Panc1 (cell line): ENCODE measurements around the gene IGF1R. TPM values are rescaled to one million over a fixed set of nuclear protein-coding genes. Genes with fewer than 3 reads are reported as not detected.

Experiments
- ATAC-seq: fragments of 200-7000 bp; cut with Tn5 transposase; 2 replicates; pipeline ENCODE4 v1.9.1; 2020; ENCODE audit warnings: mild to moderate bottlenecking, moderate library complexity
- BruUV-seq: library from RNA; stranded (reverse); fragments of 400-500 nt; replicated peaks from 2 replicates; lab custom pipeline; 2021; lab: Mats Ljungman, UMichigan
- CTCF ChIA-PET: fragments of 300-600 bp; sonication (Branson Sonifier 250); formaldehyde crosslinking; loops from one replicate; lab custom pipeline; 2022; ENCODE audit warnings: antibody characterized with exemption; lab: Charles Lee
- POLR2A ChIA-PET: fragments of 300-600 bp; sonication (Branson Sonifier 250); formaldehyde crosslinking; loops from one replicate; lab custom pipeline; 2022; ENCODE audit warnings: antibody characterized with exemption; lab: Charles Lee
- DNase-seq: peaks from one replicate; pipeline ENCODE4 v3.0.0-alpha.2; 2010; ENCODE audit warnings: low read depth, low spot score
- H3K27ac ChIP-seq: 2 replicates; pipeline ENCODE4 v1.5.1; 2011; ENCODE audit warnings: mild to moderate bottlenecking, low read length, inconsistent platforms
- H3K27me3 ChIP-seq: fragments of 200-500 bp; sonication (Bioruptor generic); 2 replicates; pipeline ENCODE4 v1.6.0; 2014; ENCODE audit warnings: low read length, inconsistent platforms; ENCODE audit not compliant: control insufficient read depth, insufficient read depth
- H3K36me3 ChIP-seq: fragments of 200-500 bp; sonication (Bioruptor generic); 2 replicates; pipeline ENCODE4 v1.5.1; 2014; ENCODE audit warnings: inconsistent platforms, mild to moderate bottlenecking, low read length, moderate library complexity; ENCODE audit not compliant: control insufficient read depth, insufficient read depth
- H3K4me1 ChIP-seq: 2 replicates; pipeline ENCODE4 v1.5.1; 2011; ENCODE audit warnings: inconsistent platforms, mild to moderate bottlenecking, low read length, moderate library complexity; ENCODE audit not compliant: control insufficient read depth, insufficient read depth
- H3K4me3 ChIP-seq, 2 experiments: 2 replicates each; pipeline ENCODE4 v1.5.1; 2011 to 2012; ENCODE audit warnings: low read depth in 2 of 2, low read length in 2 of 2, mild to moderate bottlenecking in 2 of 2, inconsistent platforms in 1 of 2, moderate library complexity in 1 of 2
- H3K9me3 ChIP-seq: fragments of 200-500 bp; sonication (Bioruptor generic); 2 replicates; pipeline ENCODE4 v1.5.1; 2014; ENCODE audit warnings: low read depth, mild to moderate bottlenecking, inconsistent platforms, low read length, moderate library complexity; ENCODE audit not compliant: control insufficient read depth, insufficient read depth
- POLR2AphosphoS5 ChIP-seq: IDR thresholded peaks from 2 replicates; pipeline ENCODE4 v1.6.1; 2012; ENCODE audit warnings: mild to moderate bottlenecking, low read depth, low read length, moderate library complexity
- SIN3A ChIP-seq: IDR thresholded peaks from 2 replicates; pipeline ENCODE4 v1.6.1; 2012; ENCODE audit warnings: low read depth, mild to moderate bottlenecking, low read length, moderate library complexity, borderline replicate concordance; ENCODE audit not compliant: insufficient read depth
- TCF7L2 ChIP-seq: IDR thresholded peaks from 2 replicates; pipeline ENCODE4 v1.6.1; 2011; ENCODE audit warnings: mild to moderate bottlenecking, low read depth, low read length, inconsistent platforms
- in situ Hi-C: cut with HindIII; loops from 2 replicates; pipeline ENCODE4 v1.10.0; 2016; ENCODE audit warnings: low sequenced_read_pairs, low pct_unique_long_range_greater_than_20kb
- intact Hi-C: fragments of 100-400 bp; cut with micrococcal nuclease; formaldehyde crosslinking; loops from one replicate; pipeline ENCODE4 v1.10.0; 2022; ENCODE audit not compliant: unreplicated experiment
- total RNA-seq: library from RNA; stranded (reverse); gene quantifications from one replicate; pipeline ENCODE4 v1.2.1, GENCODE V29; 2021; ENCODE audit not compliant: unreplicated experiment
- TF ChIP-seq, protein P1 (sequence below), 2 experiments: IDR thresholded peaks; 2 replicates each; pipeline ENCODE4 v1.6.1; 2011 to 2012; ENCODE audit warnings: low read depth in 2 of 2, control low read depth in 1 of 2, low read length in 1 of 2, mild to moderate bottlenecking in 1 of 2, moderate library complexity in 1 of 2; ENCODE audit not compliant: insufficient read depth in 1 of 2
- TF ChIP-seq, protein P2 (sequence below): fragments of 450-650 bp; IDR thresholded peaks from 2 replicates; pipeline ENCODE4 v1.5.1; 2017; ENCODE audit warnings: mild to moderate bottlenecking

Gene IGF1R
- total RNA-seq, 1 experiment from 2014 or later = 77.1 TPM

DNA sequence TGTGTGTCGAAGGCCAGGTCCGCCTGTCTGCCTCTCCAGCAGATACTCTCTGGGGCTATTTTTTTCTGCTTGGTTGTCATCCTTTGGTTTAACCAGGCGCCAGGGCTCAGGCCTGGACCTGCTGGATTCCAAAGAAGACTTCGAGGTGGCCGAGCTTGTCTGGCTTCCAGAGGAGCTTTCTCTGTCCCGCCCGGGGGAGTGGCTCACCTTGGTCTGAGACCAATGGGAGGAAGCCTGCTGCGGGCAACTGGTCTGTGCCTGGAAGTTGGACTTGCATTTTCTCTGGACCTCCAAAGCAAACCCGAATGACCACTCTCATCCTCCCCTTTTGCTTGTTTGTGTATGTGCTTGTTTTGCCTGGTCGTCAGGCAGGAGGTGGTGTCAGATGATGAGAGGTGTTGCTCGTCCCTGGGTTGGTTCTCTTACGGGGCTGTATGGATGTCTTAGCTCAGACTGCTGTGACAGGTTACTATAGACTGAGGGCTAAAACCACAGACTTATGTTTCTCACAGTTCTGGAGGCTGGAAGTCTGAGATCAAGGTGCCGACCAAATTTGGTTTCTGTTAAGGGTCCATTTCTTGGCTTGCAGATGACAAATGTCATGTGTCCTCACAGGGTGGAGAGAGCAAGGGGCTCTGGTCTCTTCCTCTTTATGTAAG lies 19.3 kb downstream of the IGF1R start:
- POLR2A ChIA-PET = no interaction called here
- Histone ChIP-seq H3K36me3 (no peaks in the 10 kb centered on the region), H3K27ac (no peak overlapping the region; the same call in 1 of the 2 replicates)

DNA sequence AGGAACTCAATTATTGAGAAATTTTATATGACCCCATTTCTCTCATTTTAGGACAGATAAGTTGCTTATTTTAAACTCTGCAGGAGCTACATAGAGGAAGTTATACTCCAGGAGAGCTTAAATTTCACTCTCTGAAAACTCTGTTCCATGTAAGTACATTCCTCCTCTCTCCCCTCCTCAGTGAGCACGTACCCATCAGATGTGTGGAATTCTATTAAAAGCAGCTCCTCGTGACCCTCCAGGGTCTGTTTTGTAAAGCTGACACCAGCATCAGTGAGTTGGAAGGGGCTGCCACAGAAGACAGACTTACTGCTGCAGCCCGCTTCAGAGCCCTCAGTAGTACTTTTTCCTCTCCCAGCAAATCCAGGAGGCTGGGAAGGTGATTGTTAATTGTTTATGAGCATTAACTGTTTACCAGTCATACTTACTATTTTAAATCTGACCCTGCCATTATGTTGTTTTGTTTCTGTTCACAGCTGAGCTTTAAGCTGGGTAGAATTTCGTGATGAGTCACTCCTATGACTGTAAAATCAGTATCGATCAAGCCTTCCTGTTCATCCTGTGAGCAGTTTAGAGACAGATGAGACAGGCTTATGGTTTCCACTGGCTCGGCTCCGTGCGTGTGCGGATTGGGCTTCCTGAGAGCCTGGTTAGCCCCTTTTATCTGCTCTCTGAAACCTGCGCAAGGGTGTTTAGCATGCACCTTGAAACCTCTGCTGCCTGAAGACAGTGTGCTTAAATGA lies 20.4 kb downstream of the IGF1R start:
- POLR2A ChIA-PET = no interaction called here
- Histone ChIP-seq H3K27me3 (no peaks in the 10 kb centered on the region), H3K36me3 (no peaks in the 10 kb centered on the region), H3K9me3 (no peaks in the 10 kb centered on the region), H3K4me3 (0 out of 4 replicates have a peak overlapping the region, but pooled peaks of 1 of the 2 experiments have one; percentile 3), H3K4me1 (peaks cover 57% of the 10 kb centered on the region), H3K27ac (peak overlapping the region; percentile 10; the same call in 1 of the 2 replicates)
- in situ Hi-C loops (no loop called here), intact Hi-C loops (no loop called here)
- DNase-seq = no peak
- peak; percentile 42 for ATAC-seq
- CTCF ChIA-PET = no interaction called here
- no TSS peak for BruUV-seq
- no peak for TF ChIP-seq POLR2AphosphoS5
- no peak for TF ChIP-seq TCF7L2
- TF ChIP-seq, protein P1, sequence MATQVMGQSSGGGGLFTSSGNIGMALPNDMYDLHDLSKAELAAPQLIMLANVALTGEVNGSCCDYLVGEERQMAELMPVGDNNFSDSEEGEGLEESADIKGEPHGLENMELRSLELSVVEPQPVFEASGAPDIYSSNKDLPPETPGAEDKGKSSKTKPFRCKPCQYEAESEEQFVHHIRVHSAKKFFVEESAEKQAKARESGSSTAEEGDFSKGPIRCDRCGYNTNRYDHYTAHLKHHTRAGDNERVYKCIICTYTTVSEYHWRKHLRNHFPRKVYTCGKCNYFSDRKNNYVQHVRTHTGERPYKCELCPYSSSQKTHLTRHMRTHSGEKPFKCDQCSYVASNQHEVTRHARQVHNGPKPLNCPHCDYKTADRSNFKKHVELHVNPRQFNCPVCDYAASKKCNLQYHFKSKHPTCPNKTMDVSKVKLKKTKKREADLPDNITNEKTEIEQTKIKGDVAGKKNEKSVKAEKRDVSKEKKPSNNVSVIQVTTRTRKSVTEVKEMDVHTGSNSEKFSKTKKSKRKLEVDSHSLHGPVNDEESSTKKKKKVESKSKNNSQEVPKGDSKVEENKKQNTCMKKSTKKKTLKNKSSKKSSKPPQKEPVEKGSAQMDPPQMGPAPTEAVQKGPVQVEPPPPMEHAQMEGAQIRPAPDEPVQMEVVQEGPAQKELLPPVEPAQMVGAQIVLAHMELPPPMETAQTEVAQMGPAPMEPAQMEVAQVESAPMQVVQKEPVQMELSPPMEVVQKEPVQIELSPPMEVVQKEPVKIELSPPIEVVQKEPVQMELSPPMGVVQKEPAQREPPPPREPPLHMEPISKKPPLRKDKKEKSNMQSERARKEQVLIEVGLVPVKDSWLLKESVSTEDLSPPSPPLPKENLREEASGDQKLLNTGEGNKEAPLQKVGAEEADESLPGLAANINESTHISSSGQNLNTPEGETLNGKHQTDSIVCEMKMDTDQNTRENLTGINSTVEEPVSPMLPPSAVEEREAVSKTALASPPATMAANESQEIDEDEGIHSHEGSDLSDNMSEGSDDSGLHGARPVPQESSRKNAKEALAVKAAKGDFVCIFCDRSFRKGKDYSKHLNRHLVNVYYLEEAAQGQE (IDR thresholded peaks at IDR 0.05; ENCODE audit: insufficient read depth in 1 of 2, low read depth in 2 of 2, low read length in 1 of 2) = no peak
- no peak for TF ChIP-seq SIN3A
- TF ChIP-seq, protein P2, sequence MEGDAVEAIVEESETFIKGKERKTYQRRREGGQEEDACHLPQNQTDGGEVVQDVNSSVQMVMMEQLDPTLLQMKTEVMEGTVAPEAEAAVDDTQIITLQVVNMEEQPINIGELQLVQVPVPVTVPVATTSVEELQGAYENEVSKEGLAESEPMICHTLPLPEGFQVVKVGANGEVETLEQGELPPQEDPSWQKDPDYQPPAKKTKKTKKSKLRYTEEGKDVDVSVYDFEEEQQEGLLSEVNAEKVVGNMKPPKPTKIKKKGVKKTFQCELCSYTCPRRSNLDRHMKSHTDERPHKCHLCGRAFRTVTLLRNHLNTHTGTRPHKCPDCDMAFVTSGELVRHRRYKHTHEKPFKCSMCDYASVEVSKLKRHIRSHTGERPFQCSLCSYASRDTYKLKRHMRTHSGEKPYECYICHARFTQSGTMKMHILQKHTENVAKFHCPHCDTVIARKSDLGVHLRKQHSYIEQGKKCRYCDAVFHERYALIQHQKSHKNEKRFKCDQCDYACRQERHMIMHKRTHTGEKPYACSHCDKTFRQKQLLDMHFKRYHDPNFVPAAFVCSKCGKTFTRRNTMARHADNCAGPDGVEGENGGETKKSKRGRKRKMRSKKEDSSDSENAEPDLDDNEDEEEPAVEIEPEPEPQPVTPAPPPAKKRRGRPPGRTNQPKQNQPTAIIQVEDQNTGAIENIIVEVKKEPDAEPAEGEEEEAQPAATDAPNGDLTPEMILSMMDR = no peak

More for the DNA sequence above, 19.3 kb downstream of the IGF1R start:
- Histone ChIP-seq H3K4me1 (peaks cover 50% of the 10 kb centered on the region), H3K27me3 (no peaks in the 10 kb centered on the region), H3K9me3 (no peaks in the 10 kb centered on the region), H3K4me3 (no peak overlapping the region)
- BruUV-seq = no TSS peak
- DNase-seq (no peak), ATAC-seq (0 out of 2 replicates have a peak, but pooled peaks have one; percentile 9)
- intact Hi-C loops (no loop called here), in situ Hi-C loops (no loop called here)
- CTCF ChIA-PET = interaction anchor here (0.6 to 0.9 kb wide), 2 partner anchors 184 to 238 kb away, joined by 3 to 8 read pairs; no protein-coding TSS in a partner anchor
- TF ChIP-seq, protein P1 (IDR thresholded peaks at IDR 0.05; ENCODE audit: insufficient read depth in 1 of 2, low read depth in 2 of 2, low read length in 1 of 2) = no peak
- TF ChIP-seq POLR2AphosphoS5 = no peak
- TF ChIP-seq, protein P2 = no peak
- no peak for TF ChIP-seq TCF7L2
- TF ChIP-seq SIN3A = no peak
